Heart right ventricle (tissue), 16 donors: ENCODE measurements around the gene SHC2. TPM values are rescaled to one million over a fixed set of nuclear protein-coding genes. Genes with fewer than 3 reads are reported as not detected.

Source experiments
- ATAC-seq, 8 donors: fragments of 200-7000 bp; cut with Tn5 transposase; one replicate each; pipeline ENCODE4 v1.9.1; 2020; ENCODE audit warnings: mild to moderate bottlenecking in 8 of 8, moderate library complexity in 8 of 8, moderate number of reproducible peaks in 1 of 8
- DNase-seq, 2 donors: peaks; one replicate each; pipeline ENCODE4 v3.0.0-alpha.2; 2020
- H3K27ac ChIP-seq, 10 donors: fragments of 200-600 bp; sonication (generic) in 2 of 10; one replicate each; pipeline versions ENCODE4 v1.5.0 to v1.8.0; 2020 to 2022; ENCODE audit warnings: mild to moderate bottlenecking in 3 of 10
- H3K27me3 ChIP-seq, 7 donors: fragments of 200-600 bp; one replicate each; pipeline ENCODE4 v1.8.0; 2021 to 2022; ENCODE audit warnings: mild to moderate bottlenecking in 2 of 7
- H3K36me3 ChIP-seq, 9 donors: fragments of 200-600 bp; sonication (generic) in 1 of 9; one replicate each; pipeline versions ENCODE4 v1.5.0 to v1.8.0; 2020 to 2022; ENCODE audit warnings: mild to moderate bottlenecking in 2 of 9
- H3K4me1 ChIP-seq, 9 donors: fragments of 200-600 bp; sonication (generic) in 1 of 9; one replicate each; pipeline versions ENCODE4 v1.5.0 to v1.8.0; 2020 to 2022; ENCODE audit warnings: mild to moderate bottlenecking in 4 of 9
- H3K4me3 ChIP-seq, 10 donors: fragments of 200-600 bp; sonication (generic) in 2 of 10; one replicate each; pipeline versions ENCODE4 v1.5.0 to v1.8.0; 2020 to 2022; ENCODE audit warnings: mild to moderate bottlenecking in 7 of 10, moderate library complexity in 2 of 10
- H3K9me3 ChIP-seq, 11 donors: fragments of 200-600 bp in 10 of 11; sonication (generic) in 2 of 11; one replicate each; pipeline versions ENCODE4 v1.5.0 to v1.8.0; 2013 to 2022; ENCODE audit warnings: mild to moderate bottlenecking in 2 of 11, control low read depth in 1 of 11, moderate library complexity in 1 of 11
- CTCF ChIP-seq, 9 donors: fragments of 200-600 bp; sonication (generic) in 2 of 9; IDR thresholded peaks; one replicate each; pipeline versions ENCODE4 v1.5.0 to v1.8.0; 2021 to 2022; ENCODE audit warnings: antibody characterized with exemption in 9 of 9, mild to moderate bottlenecking in 5 of 9, moderate library complexity in 1 of 9
- WGBS, 2 donors: extraction: QIAGEN DNeasy Blood & Tissue Kit; methylation state at CpG; one replicate each; pipeline ENCODE4 v1.1.7; 2013; ENCODE audit warnings: inconsistent platforms in 1 of 2; 5-methylcytosine and 5-hydroxymethylcytosine counted together
- intact Hi-C, 10 donors: fragments of 100-400 bp; cut with DNase I; formaldehyde crosslinking; loops; one replicate each; pipeline versions ENCODE4 v1.11.1 to v1.14.2; 2022
- polyA plus RNA-seq, 2 donors: library from polyadenylated mRNA; stranded (reverse); fragments of 200-250 nt; gene quantifications; one replicate each; pipeline ENCODE4 v1.2.3, GENCODE V29; 2013
- total RNA-seq, 10 donors: library from RNA; stranded (reverse); fragmentation: NEBNext Ultra II Directional in 3 of 10; extraction: Animal tissue kit (Norgen Biotek cat#: 25700) in 3 of 10; gene quantifications; one replicate each; pipeline versions ENCODE4 v1.2.1 to v1.2.4, GENCODE V29; 2021 to 2023
- donor health status: Arrhythmogenic right ventricular cardiomyopathy.
- donor health status: ischemic (EF 13 %, LVEDD 7.1; RV severe dilation, severe dysfunction).
- donor health status: healthy with polysubstance abuse.
- donor health status: DM: no; HTN: yes; CAD: no.
- donor health status: DM: no; HTN: no; CAD: no.
- donor health status: ischemic (EF 25% LVEDD 6.9; RV normal size, moderate dysfunction).
- donor health status: ischemic (EF 25% LVEDD 5.7; RV mildly dilated, moderate dysfunction).
- donor health status: healthy.
- donor health status: DM: yes; HTN: yes; CAD: no.
- donor health status: Ischemic cardiomyopathy.
- donor health status: ischemic (EF 35%, LVEDD 5.7; RV mildly dilated, moderate dysfunction).
- donor health status: nonischemic (EF 11% LVEDD 7.7; RV severe dilation, severe dysfunction).
- donor health status: DM: yes; HTN: yes; CAD: no.
- donor health status: PGD.
- donor health status: ischemic (EF 29% LVEDD 5.4; RV normal size, mild dysfunction).
- donor health status: nonischemic (EF 23%, LVEDD 6.1; RV moderate dilation, normal function).

SHC2 gene
- total and polyA plus RNA-seq, 12 donors: 7.7 to 33.5 (median 12.4) TPM

DNA sequence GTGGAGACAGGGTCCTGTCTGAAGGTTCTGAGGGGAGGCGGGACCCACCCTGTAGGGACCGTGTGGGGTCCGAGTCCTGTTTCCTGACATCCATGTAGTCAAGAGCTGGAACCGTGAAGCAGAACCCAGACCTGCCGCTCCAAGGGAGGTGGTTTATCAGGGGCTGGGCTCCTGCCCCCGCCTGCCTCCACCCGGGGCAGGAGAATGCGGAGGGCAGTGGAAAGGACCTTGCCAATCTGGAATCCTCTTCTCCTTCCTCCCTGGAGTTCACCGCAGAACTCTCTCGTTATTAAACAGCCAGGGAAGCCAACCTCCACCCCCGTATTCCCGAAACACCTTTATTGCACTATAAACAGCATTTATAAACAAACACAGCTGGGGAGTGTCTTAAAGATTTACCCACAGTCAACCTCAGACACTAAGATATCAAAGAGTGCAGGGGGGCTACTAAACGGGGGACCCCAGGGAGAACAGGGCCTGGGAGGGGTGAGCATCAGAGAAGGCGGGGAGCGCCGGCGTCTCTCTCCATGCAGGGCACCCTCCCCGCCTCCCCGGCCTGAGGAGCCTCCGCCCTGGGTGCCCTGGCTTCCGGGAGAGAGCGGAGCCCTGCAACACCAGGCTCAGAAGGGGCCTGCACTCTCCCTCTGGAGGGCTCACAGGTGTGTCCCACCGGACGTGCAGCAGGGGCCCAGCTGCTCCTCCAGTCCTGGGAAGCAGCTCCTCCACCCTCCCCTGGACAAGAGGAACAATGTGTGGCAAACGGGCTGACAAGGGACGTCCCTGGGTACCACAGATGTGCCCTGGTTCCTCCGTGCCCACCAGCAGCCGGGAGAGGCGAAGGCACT, 55.5 kb downstream of the SHC2 start:
- Histone ChIP-seq H3K27ac (no peak overlapping the region), H3K27me3 (peaks cover 10 to 70% (median 59%) of the 10 kb centered on the region in 7 donors), H3K9me3 (no peaks in the 10 kb centered on the region), H3K4me3 (no peak overlapping the region), H3K36me3 (no peaks in the 10 kb centered on the region), H3K4me1 (peaks cover 0 to 22% (median 18%) of the 10 kb centered on the region in 9 donors)
- intact Hi-C loops: no loop called here
- WGBS, 2 donors: 38 to 49% methylated on average over 29 of the region's 29 CpGs
- ATAC-seq: no peak
- no peak for TF ChIP-seq CTCF (IDR thresholded peaks at IDR 0.05)
- no peak for DNase-seq

GRCh38 chr19:403221-404027, 57.4 kb downstream of the SHC2 start:
- ATAC-seq (no peak), DNase-seq (no peak)
- Histone ChIP-seq H3K27me3 (peaks cover 5 to 56% (median 42%) of the 10 kb centered on the region in 7 donors), H3K27ac (no peak overlapping the region), H3K4me3 (no peak overlapping the region), H3K4me1 (peaks cover 0 to 6% (median 4%) of the 10 kb centered on the region in 9 donors), H3K9me3 (no peaks in the 10 kb centered on the region), H3K36me3 (no peaks in the 10 kb centered on the region)
- TF ChIP-seq CTCF (IDR thresholded peaks at IDR 0.05): no peak
- WGBS, 2 donors: 72 to 77% methylated on average over 37 to 38 of the region's 38 CpGs
- intact Hi-C loops: no loop called here

- WGBS, 2 donors: 89 to 92% methylated on average over 11 of the region's 11 CpGs
- intact Hi-C loops: no loop called here
- H3K4me1 ChIP-seq: peaks cover 0 to under 1% (median 0%) of the 10 kb centered on the region in 9 donors
- peaks cover 0 to 52% (median 36%) of the 10 kb centered on the region in 7 donors for H3K27me3 ChIP-seq
- H3K4me3 ChIP-seq: no peak overlapping the region
- TF ChIP-seq CTCF (IDR thresholded peaks at IDR 0.05): no peak
- no peak for DNase-seq
- no peak overlapping the region for H3K27ac ChIP-seq
- no peak for ATAC-seq
- peaks cover 0 to 2% (median 0%) of the 10 kb centered on the region in 11 donors for H3K9me3 ChIP-seq
- no peaks in the 10 kb centered on the region for H3K36me3 ChIP-seq
Observed at GRCh38 chr19:402786-403185, 58.0 kb downstream of the SHC2 start.

DNA sequence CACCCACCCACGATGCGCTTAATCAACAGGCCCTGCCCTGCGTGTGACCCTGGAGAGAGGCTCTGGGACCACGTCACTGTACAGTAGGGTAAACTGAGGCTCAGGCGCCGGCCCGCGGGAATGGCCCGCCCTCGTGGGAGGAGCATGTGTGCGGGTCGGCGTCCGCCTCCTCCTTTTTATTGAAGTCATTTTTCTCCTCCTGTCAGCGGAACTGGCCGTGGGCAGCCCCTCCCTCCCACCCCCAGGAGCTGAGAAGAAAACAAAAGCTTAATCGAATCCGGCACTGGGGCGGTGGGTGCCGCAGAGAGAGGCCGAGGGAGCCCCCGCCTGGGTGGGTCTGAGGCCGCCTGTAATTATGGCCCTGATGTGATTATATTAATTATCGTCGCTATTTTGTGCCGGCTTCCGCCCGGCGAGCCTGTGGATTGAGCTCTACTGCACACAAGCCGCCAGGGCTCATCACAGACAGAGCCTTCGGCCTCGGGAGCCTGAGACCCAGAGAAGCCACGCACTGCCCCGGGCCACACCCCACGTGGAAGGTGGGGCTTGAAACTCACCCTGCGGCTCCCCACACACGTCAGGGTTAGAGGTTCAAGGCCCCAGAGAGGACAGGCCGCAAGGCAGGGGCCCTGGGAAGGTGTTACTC, 58.8 kb downstream of the SHC2 start:
- intact Hi-C loops: no loop called here
- ATAC-seq: peak in 1 of 8 donors; percentile 26
- Histone ChIP-seq H3K36me3 (no peaks in the 10 kb centered on the region), H3K4me3 (peak overlapping the region in 1 of 10 donors; percentile 12), H3K4me1 (no peaks in the 10 kb centered on the region), H3K27ac (no peak overlapping the region), H3K27me3 (peaks cover 0 to 54% (median 33%) of the 10 kb centered on the region in 7 donors), H3K9me3 (peaks cover 0 to 2% (median 0%) of the 10 kb centered on the region in 11 donors)
- TF ChIP-seq CTCF (IDR thresholded peaks at IDR 0.05): no peak
- DNase-seq: peak in 1 of 2 donors; percentile 6
- 54% methylated on average over 32 to 38 of the region's 38 CpGs for WGBS, 2 donors
